ENCODE results near the gene CUX1. TPM values are rescaled to one million over a fixed set of nuclear protein-coding genes. Genes with fewer than 3 reads are reported as not detected.
"Not testable (repeated sequence)": the region's sequence is repeated elsewhere in the genome, so short reads cannot be mapped to it uniquely, and the experiment has no call there.

Gene CUX1
- total RNA-seq, 1 donor from 2014 or later: 46.5 TPM

DNA sequence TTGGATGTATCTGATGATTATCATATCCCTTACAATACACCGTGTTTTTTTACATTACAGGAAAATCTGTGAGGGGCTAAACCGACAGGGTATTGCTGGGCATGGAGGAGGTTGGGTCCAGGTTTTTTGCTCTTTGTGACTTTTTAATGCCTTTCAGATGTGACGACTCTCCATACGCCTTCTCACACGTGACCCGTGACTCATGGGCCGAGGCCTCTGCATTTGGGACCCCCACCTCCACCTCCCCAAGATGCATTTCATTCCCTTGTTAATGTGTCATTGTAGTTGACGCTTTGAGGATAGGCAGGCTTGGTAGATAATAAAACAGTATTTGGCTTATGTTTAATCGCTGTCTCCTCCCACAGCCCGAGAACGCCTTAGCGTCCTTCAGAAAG, 95.3 kb downstream of the CUX1 start:
- no peak for DNase-seq (ENCODE audit: low read depth)

DNA sequence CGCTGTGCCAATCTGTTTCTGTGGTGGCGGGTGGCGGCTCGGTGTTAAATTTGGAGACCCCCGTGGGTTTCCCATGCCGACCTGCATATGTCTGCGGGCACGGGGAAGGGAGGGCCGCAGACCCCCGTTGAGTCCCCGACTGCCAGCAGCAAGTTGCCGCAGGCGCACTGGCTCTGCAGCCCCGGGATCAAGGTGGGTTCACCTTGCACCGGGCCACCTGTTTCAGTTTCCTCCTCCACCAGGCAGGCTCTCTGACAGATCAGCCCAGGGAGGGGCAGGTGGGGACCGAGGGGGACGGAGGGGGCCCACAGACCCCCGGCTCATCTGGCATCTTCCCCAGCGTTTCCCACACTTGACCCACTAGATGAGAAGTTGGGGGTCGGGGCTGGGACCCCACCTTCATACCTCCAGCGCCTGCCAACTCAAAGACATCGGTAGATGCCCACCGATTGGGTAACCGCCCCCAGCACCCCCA, 95.9 kb downstream of the CUX1 start:
- no peak for DNase-seq (ENCODE audit: low read depth)

DNA sequence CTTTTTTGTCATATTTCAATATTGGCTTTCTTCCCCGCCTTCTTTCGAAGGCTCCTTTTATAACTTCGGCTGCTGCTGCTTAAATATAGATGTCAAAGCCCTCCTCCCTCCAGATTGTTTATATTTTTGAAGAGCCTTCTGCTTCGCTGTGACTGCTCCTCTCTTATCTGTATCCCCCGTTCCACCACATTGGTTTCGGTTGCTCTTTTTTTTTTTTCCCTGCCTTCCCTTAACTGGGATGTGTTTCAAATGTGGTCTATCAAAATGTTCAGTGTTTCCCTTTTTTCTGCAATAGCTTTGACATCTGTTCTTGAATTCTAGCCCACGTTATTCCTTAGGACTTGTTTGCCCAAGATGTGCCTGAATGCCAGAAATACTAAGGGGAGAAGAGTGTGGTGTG, 96.4 kb downstream of the CUX1 start:
- DNase-seq (ENCODE audit: low read depth): no peak

DNA sequence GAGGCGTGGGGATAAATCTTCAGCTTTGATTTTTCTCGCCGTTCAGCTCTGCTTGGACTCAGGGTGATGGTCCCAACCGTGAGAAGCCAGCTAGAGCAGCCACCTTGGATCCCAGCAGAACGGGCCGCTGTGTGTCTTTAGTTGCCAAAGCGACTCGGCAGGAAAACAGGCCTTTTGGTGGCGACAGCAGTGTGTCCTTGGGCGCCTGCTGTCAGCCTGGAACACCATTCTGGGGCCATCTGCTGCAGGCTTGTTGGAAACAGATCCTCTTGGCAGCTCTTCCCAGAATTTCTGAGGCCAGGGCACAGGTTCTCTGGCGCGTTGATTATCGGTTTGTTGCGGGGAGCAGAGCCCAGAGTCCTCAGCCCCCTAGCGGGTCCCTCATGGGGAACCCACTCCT, 97.6 kb downstream of the CUX1 start:
- DNase-seq (ENCODE audit: low read depth): no peak

DNA sequence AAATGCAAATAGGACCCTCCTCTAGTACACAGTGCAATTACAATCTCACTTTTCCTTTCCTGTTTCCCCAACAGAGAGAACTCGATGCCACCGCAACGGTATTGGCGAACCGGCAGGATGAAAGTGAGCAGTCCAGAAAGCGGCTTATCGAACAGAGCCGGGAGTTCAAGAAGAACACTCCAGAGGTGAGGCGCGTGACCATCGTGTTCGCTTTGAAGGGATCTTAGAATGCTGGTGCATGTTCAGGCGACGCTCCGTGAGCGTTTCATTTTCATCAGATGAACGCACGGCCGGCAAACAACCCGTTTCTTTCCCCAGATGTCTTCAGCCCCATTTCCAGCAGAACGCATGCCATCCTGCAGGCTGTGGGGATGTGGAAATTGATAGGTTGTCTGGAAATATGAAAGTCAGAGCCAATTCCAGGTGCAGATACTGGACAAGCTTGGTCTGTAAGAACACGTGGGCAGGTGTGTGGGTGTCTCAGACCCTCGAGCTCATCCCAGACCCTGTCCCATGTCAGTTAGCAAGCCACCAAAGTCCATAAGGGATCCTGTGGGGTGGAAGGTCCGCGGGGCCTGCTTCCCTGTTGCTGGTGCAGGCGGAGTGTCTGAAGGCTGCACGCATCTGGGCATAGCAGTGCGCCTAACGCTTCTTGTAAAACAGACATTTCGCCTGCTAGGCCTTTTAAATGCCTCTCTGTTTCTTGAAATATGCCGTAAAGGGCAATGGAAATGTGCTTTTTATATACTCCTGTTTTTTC, 98.8 kb downstream of the CUX1 start:
- DNase-seq (ENCODE audit: low read depth): no peak

DNA sequence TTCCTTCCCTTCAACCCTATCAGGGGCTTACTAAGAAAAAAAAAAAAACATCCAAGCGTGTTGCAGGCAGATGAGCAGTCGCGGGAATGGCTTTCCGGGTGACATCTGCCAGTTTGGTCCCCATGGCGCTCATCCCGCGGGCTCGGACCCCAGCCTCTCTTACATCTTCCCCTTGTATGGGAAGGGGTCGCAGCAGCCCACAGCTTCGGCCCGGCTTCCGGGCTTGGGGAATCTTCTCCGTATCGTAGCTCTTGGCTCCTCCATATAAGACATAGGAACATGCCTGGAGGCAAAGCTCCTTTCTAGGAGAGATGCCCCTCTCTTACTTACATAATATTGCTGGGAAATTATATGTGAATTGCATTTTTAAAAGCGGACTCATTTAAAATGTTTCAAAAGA, 99.5 kb downstream of the CUX1 start:
- DNase-seq (ENCODE audit: low read depth): no peak

DNA sequence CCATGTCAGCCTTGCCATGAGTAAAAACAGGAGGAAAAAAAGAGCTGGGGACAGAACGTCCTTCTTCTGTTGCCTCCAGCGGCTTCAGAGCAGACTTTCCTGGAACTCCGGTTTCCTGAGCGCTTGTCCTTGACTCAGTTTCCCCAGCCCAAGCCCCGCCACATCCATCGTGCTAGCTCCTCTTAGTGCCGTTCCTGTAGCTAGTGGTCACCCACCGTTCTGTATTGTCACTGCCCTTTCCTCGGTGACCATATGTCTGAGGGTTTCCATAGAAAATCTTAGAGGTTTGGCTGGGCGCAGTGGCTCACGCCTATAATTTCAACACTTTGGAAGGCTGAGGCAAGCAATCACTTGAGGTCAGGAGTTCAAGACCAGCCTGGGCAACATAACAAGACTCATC, 100.1 kb downstream of the CUX1 start:
- DNase-seq (ENCODE audit: low read depth): no peak

DNA sequence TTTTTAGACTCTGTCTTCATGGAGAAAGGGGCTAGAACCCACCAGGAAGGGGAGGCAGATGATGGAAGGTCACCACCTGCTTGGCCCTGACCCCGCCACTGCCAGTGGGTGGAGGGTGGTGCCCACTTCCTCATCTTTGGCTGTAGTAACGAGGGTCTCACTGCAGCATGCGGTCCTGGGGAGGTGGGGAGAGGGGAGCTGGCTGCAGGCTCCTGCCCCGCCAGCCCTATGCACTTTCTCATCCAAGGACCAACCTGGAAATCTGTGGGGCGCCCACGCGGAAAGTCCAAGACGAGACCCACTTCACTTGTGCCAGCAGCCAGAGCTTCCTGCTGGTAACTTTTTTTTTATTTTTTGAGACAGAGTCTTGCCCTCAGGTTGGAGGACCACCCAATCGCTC, 101.0 kb downstream of the CUX1 start:
- no peak for DNase-seq (ENCODE audit: low read depth)

DNA sequence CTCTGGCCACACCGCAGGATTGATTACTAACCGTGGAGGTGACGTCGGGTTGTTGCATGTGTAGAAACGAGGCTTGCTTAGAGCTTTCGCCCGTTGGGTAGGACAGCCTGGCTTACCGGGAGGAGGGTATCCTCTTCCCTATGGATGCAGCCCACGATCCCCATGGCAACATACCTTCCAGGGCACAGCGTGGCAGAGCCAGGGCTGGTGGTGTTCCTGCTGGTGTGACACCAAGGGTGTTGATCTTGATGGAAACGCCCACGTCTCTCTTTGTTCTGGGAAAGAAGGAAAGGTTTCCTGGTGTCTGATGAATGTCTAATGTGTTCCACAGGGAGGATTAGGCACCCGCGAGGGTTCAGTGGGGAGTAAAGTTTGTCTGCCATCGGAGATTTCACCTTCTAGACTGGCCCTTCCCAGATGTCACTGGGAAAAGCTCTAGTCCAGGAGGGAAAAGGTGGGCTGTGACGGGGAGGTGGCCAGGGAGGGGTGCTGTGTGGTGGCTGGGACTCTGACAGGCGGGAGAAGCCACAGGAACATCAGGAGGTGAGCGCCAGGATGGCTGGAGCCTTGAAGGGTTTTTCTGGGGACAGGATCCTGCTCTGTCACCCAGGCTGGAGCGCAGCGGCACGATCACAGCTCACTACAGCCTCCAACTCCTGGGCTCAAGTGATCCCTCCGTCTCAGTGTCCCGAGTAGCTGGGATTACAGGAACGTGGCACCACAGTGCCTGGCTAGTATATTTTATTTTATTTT, 102.1 kb downstream of the CUX1 start:
- no peak for DNase-seq (ENCODE audit: low read depth)

DNA sequence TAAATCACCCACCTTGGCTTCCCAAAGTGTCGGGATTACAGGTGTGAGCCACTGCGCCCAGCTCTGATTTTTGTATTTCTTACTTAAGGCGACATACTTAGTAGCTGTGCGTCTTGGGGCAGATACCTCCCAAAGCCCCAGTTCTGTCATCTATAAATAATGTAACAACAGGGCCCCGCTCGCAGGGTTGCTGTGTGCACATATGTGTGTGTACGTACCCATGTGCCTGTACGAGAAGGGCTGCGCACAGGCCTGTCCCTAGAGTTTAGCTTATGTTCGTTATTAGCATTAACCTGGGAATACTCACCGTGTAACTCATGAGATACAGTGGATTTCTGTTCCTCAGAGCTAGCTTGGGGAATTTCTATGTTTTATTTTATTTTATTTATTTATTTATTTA, 103.6 kb downstream of the CUX1 start:
- no peak for DNase-seq (ENCODE audit: low read depth)

DNA sequence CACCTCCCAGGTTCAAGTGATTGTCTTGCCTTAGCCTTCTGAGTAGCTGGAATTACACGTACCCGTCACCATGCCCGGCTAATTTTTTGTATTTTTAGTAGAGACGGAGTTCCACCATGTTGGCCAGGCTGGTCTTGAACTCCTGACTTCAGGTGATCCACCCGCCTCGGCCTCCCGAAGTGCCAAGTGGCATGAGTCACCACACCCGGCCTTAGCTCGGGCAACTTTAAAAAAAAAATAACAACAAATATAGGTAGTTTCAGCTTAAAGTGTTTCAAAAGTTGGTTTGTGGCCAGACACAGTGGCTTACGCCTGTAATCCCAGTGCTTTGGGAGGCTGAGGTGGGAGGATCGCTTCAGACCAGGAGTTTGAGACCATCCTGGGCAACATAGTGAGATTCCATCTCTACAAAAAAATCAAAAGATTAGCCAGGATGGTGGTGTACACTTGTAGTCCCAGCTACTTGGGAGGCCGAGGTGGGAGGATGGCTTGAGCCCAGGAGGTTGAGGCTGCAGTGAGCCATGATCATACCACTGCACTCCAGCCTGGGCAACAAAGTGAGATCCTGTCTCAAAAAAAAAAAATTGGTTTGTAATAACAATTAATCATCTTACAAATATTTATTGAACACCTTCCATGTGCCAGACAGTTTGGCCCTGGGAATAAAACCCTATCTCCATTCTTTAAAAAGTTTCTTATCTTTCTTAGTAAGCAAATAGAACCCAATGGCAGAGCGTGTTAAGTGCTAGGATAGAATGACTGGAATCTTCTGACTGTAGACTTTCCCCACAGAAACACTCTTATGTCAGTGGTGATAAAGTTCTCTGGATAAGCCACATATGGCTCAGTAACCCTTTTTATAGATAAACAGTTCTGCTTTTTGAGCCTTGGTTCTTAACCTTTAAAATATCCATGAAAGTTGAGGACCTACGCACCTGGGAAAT, 104.4 kb downstream of the CUX1 start:
- not testable (repeated sequence) for DNase-seq (ENCODE audit: low read depth)

DNA sequence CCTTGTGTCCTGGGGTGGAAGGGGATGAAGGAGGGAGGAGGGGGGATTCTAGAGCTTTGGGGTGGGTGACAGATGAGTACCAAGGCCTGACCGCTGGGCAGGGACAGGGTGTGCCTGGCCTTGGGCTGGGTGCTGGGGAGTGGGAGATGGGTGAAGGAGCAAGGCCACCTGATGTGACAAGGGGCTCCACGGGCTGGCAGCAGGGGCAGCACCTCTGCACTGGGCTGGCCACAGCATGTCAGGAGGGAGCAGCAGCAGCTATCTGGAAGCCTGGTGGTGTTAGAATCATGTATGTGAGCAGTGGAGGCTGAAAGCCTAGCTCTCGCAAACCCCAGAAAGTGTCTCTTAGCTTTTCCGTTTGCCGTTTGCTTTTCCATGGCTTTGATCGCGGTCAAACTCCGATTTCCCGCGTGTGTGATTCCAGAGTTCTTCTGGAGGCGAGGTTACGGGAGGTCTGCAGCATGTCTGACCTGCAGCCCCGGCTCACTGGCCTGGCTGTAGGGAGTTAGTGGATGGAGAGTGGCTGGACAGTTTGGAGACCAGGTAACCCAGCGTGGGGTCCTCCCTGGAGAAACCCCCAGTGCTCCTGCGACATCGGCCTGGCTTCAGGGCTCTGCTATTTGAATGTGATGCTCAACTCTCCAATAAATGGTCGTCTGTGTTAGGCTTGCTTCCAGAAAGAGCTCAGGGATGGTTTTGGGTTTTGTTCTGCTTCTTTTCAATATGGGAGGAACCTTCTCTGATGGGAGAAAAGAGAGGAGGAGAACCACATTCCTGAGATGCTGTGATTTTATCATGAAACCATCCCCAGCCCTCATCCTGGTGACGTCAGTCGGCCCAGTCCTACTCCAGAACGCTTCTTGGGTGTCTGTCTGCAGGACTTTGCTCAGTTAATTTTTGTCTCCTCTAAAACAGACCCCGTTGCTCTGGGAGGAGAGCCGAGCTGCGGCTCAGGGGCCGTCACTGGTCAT, 105.5 kb downstream of the CUX1 start:
- no peak for DNase-seq (ENCODE audit: low read depth)

DNA sequence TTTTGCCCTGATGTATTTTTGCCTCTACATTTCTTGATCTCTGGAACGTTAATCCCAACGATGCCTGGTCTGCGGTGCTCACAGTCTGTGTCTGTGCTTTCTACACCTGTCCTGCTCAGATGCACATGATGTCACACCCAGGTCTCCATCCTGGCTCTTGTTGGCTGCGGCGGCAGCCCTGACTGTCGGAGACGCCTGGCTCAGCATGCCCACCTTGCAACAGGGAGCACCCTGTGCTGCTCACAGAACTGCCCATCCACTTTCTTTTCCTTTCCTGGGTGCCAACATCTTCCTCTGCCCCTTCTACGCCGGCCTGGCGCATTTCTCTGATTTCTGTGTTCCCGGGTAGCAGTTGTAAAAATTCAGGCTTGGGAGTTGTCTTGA, 106.2 kb downstream of the CUX1 start:
- DNase-seq (ENCODE audit: low read depth): no peak

DNA sequence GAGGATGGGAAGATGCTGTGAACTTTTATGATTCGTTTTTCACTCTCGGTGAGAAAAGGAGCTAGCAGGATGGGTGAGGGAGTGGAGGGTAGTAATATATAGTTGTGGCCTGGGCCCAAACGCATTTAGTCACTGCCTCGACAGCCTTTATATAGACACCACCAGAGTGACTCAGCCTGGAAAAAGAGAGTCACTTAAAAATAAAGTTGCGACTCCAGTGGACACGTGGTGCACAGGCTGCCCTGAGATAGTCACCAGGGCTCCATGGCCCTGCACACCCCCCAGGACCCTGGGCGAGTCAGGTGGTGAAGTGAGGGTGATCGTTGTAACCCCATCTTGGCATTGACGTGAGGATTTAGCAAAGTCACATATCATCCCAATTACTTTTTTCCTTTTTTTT, 106.7 kb downstream of the CUX1 start:
- peak; percentile 86 for DNase-seq (ENCODE audit: low read depth)

DNA sequence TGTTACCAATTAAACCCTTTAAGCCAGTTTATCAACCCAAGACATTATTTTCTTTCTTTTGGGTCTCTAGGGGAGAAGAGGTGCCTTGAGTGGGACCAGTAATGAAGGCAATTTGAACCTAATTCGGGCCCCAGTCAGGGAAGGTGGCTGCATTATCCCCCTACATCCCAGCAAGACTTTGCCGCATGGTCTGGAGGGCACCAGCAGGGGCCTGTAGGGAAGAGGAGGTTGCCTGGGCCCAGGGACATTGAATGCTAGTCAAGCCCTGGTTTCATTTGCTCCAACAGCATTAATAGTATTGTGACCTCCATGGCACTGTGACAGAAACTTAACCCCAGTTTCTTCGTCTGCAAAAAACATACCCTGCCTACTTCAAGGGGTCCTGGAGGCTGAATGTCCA, 108.8 kb downstream of the CUX1 start:
- no peak for DNase-seq (ENCODE audit: low read depth)

DNA sequence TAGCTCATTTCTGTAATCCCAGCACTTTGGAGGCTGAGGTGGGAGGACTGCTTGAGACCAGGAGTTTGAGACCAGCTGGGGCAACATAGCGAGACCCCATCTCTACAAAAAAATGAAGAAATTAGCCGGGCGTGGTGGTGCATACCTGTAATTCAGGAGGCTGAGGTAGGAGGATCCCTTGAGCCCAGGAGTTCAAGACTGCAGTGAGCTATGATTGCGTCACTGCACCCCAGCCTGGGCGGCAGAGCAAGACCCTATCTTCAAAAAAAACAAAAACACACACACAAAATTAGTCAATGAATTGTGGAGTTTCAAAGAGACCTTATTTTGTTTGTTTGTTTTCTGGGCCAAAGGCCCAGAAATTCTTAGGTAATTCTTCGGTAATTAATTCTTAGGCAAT, 110.0 kb downstream of the CUX1 start:
- no peak for DNase-seq (ENCODE audit: low read depth)

DNA sequence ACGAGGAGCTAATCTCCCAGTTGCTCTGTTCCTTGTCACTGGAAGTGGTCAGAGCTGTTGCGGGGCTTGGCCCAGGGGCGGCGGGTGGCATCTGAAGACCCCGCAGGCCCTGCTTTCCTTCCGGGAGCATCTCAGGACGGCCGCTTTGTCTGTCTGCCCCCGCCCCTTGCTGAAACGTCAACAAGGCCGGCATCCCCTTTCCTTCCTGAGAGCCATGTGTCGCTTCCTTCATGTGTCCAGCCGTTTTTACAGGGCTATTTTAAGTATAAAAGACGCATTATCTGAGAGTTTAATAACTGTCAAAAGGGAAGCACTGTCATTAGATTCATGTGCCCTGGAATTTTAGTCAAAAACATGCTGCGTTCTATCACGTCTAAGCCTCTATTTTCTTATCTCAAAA, 110.4 kb downstream of the CUX1 start:
- DNase-seq (ENCODE audit: low read depth): no peak

DNA sequence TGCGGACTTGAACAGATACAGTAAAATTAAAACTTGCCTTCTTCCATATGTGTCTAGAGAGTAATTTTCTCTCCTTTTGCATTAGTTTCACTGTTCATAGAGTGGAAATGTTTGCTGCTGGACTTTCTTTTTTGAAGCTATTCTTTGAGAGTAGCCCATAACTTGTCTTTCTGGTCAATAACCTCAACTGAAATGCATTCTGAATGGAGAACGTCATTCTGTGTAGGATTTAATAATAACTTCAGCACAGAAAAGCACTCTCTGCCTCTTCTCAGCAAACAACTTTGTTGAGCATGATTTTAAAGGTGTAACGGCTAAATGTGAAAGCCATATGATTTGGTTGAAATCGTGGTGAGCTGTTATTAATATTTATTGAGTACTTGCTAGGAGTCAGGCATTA, 111.8 kb downstream of the CUX1 start:
- DNase-seq (ENCODE audit: low read depth): no peak

DNA sequence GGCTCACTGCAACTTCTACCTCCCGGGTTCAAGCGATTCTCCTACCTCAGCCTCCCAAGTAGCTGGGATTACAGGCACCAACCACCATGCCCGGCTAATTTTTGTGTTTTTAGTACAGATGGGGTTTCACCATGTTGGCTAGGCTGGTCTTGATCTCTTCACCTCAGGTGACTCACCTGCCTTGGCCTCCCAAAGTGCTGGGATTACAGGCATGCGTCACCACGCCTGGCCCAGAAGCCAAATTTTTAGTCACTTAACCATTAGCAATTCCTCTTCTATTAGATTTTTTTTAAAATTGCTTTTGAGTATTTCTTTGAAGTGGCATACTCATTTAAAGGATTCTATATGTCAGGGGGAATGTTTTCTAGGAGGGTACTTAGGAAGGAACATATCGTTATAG, 112.5 kb downstream of the CUX1 start:
- not testable (repeated sequence) for DNase-seq (ENCODE audit: low read depth)

DNA sequence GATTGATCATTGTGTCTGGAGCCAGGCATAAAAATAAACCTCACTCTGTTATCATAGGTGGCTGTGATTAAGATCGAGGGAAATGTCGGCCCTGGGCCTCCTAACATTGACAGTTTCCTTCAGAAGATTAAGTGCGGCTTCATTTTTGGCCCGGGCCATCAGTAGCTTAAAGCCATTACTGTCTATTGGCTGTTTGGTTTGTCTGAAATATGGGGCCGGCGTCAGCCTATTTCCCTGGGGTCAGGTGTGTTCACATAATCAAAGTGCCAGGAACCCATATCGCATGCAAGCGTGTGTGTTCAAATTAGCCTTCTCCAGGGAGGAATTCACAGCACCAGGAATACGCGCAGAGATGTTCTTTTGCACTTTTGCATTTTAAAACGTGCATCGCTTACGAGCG, 114.7 kb downstream of the CUX1 start:
- DNase-seq (ENCODE audit: low read depth): no peak

DNA sequence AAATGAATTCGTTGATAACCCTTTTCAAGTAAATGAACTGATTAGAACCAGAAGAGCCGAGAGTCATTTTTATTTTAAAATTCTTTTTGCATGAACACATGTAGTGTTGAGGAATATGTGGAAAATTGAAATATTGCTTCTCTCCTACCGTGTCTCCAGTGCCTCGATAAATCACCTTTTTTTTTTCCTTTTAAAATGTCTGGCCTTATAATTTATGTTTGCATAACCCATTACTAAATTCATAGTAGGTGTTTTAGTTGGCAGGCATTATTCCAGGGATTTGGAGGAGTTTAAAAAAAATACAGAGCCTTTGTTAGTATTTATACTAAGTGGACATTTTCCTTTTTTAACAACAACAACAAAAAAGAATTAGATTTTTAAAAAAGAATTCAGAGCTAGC, 115.6 kb downstream of the CUX1 start:
- DNase-seq (ENCODE audit: low read depth): no peak

All from myocyte (in vitro differentiated cells).